A549 treated with RU486 at 1 μM for 4 hours (cell line): Measurements from ENCODE around the gene SDHAF4. TPM values are rescaled to one million over a fixed set of nuclear protein-coding genes. Genes with fewer than 3 reads are reported as not detected.

Experiments used
- total RNA-seq: library from RNA; stranded (reverse); fragments of 200-300 nt; extraction: Qiagen RNA extraction; gene quantifications from 5 replicates; pipeline ENCODE4 v1.2.3, GENCODE V29; 2022; ENCODE audit warnings: low read depth

The SDHAF4 gene
- 2.7 to 5.3 TPM (median 4.4 TPM) in 5 replicates for total RNA-seq

DNA sequence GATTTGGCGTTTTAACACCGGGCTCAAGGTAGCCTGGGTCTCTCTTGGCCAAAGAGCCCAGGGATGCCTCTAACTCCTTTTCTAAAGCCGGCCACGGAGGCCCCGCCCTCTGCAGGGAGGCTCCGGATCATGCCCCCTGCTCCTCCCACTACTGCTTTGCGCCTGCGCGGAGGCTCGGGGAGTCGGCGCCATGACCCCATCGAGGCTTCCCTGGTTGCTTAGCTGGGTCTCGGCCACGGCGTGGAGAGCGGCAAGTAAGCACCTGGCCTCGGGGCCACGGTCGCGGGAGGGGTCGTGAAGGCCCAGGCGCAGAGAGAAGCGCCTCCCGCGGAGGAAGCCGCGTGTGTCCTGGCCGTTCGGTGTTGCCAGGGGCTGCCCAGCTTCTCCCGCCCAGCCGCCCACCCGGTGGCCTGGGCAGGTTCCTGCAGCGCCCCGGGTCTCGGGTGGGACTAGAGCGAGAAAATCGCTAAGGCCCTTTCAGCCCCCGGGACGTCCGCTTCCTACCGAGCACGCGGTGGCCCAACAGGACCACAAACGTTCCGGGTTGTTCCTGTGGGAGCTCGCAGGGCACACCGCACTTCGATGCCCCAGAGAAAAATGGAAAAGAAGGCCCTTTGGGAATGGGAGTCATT, at the start of gene SDHAF4:
Gene SDHAF4, plus strand, starts transcription at position 180 of the 632 bp plus-strand sequence. Its CDS starts 11 bp downstream, at position 191.

Other genes with a start within 250 kb of the SDHAF4 start
- 2.9 to 10.8 TPM (median 9.5 TPM) in 5 replicates for gene FAM135A, start 153.4 kb upstream of the SDHAF4 start, total RNA-seq
- gene SMAP1, start 101.0 kb downstream of the SDHAF4 start, total RNA-seq = 11.1 to 18.1 TPM (median 16.4 TPM) in 5 replicates